ENCODE results near the gene NLK.

DNA sequence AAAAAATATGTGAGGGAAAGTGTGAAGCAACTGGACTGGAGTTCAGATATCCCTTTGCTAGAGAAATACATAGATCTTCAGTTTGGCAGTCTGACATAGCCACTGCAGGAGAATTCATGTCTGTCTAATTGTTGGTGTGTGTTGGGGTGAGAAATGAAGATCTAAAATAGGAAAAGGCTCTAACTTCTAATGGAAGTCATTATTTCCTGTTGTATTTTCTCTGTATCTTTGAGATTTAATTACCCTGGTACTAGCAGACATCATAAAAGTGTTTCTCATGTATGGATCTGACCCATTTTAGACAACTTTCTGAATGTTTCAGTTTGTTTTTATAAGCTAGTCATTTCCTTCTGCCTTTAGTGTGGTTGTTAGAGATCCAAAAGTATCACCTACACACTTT is 128.3 kb downstream of the NLK start:
- TF ChIP-seq POLR2A (IDR thresholded peaks at IDR 0.05), result no peak
- TF ChIP-seq, protein P1, sequence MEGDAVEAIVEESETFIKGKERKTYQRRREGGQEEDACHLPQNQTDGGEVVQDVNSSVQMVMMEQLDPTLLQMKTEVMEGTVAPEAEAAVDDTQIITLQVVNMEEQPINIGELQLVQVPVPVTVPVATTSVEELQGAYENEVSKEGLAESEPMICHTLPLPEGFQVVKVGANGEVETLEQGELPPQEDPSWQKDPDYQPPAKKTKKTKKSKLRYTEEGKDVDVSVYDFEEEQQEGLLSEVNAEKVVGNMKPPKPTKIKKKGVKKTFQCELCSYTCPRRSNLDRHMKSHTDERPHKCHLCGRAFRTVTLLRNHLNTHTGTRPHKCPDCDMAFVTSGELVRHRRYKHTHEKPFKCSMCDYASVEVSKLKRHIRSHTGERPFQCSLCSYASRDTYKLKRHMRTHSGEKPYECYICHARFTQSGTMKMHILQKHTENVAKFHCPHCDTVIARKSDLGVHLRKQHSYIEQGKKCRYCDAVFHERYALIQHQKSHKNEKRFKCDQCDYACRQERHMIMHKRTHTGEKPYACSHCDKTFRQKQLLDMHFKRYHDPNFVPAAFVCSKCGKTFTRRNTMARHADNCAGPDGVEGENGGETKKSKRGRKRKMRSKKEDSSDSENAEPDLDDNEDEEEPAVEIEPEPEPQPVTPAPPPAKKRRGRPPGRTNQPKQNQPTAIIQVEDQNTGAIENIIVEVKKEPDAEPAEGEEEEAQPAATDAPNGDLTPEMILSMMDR (IDR thresholded peaks at IDR 0.05), result no peak

Data from body of pancreas (tissue), 4 donors.